BJ (cell line): ENCODE data around the gene TTC21A. TPM values are rescaled to one million over a fixed set of nuclear protein-coding genes. Genes with fewer than 3 reads are reported as not detected.

Experiments
- CTCF ChIA-PET: fragments of 350-600 bp; formaldehyde crosslinking; extraction: SDS; loops from one replicate; lab custom pipeline; 2021; ENCODE audit warnings: antibody characterized with exemption, inconsistent platforms; lab: Yijun Ruan, JAX
- POLR2A ChIA-PET: fragments of 300-600 bp; sonication (Branson Sonifier 250); formaldehyde crosslinking; extraction: SDS; loops from one replicate; lab custom pipeline; 2021; ENCODE audit warnings: antibody characterized with exemption; lab: Charles Lee
- DNase-seq: peaks from one replicate; pipeline ENCODE4 v3.0.0-alpha.2; 2011; ENCODE audit warnings: low read depth
- H3K27me3 ChIP-seq: 2 replicates; pipeline ENCODE4 v1.6.0; 2011; ENCODE audit warnings: low read length; ENCODE audit not compliant: control insufficient read depth, insufficient read depth
- H3K36me3 ChIP-seq: 2 replicates; pipeline ENCODE4 v1.5.1; 2011; ENCODE audit warnings: low read length; ENCODE audit not compliant: control insufficient read depth, insufficient read depth
- H3K4me3 ChIP-seq: 2 replicates; pipeline ENCODE4 v1.5.1; 2011; ENCODE audit warnings: low read depth, mild to moderate bottlenecking, control low read depth, low read length
- CTCF ChIP-seq: IDR thresholded peaks from 2 replicates; pipeline ENCODE4 v1.5.1; 2011; ENCODE audit warnings: low read depth, mild to moderate bottlenecking, control low read depth, inconsistent platforms, low read length, moderate library complexity; ENCODE audit not compliant: insufficient read depth
- polyA plus RNA-seq: library from polyadenylated mRNA; depleted of rRNA; stranded (reverse); fragments of >200 nt; gene quantifications from 2 replicates; pipeline ENCODE4 v1.2.3, GENCODE V29; 2011

Gene TTC21A
- polyA plus RNA-seq, 1 experiment, result 2.3 TPM

DNA sequence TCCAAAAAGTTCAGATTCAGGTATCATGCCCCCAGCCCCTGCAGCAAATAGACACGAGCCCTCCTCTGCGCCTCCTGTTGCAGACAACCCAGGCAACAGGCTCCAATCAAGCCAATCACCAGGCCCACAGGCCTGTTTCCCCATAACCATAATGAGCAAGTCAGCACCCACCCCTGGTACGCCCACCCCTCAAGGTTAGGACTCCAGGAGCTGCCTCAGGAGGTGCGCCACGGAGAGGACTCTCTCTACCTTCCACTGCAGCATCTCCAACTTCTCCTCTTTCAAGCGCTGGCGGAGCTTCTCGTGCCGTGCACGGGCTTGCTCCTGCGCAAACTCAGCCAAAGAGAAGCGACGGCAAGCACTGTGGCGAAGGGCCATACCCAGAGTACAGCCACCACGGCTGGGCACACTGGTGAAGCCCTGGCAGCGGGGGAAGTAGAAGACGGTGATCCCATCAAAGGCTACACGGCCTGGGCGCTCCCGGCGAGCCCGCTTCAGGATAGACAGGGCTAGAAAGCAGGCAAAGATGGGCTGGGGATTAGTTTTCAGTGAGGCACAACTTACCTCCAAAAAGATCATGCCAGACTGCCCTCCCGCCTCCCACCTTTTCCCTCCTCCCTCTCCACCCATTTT is 37.4 kb downstream of the TTC21A start:
- DNase-seq, result no peak
- TF ChIP-seq CTCF, result no peak
- Histone ChIP-seq H3K27me3 (no peaks in the 10 kb centered on the region), H3K36me3 (peaks cover 35% of the 10 kb centered on the region), H3K4me3 (no peak overlapping the region)
- ChIA-PET CTCF (interaction anchor here (3.7 to 7.1 kb wide), 2 partner anchors 16 to 143 kb away, joined by 14 to 66 read pairs; no protein-coding TSS in a partner anchor), POLR2A (no interaction called here)

GRCh38 chr3:39146083-39146501 is 38.6 kb downstream of the TTC21A start:
- ChIA-PET POLR2A (no interaction called here), CTCF (interaction anchor here (1.8 to 7.1 kb wide), 3 partner anchors 17 to 142 kb away, joined by 7 to 66 read pairs (median 14); no protein-coding TSS in a partner anchor)
- Histone ChIP-seq H3K4me3 (no peak overlapping the region), H3K36me3 (peaks cover 31% of the 10 kb centered on the region), H3K27me3 (no peaks in the 10 kb centered on the region)
- no peak for DNase-seq
- no peak for TF ChIP-seq CTCF

DNA sequence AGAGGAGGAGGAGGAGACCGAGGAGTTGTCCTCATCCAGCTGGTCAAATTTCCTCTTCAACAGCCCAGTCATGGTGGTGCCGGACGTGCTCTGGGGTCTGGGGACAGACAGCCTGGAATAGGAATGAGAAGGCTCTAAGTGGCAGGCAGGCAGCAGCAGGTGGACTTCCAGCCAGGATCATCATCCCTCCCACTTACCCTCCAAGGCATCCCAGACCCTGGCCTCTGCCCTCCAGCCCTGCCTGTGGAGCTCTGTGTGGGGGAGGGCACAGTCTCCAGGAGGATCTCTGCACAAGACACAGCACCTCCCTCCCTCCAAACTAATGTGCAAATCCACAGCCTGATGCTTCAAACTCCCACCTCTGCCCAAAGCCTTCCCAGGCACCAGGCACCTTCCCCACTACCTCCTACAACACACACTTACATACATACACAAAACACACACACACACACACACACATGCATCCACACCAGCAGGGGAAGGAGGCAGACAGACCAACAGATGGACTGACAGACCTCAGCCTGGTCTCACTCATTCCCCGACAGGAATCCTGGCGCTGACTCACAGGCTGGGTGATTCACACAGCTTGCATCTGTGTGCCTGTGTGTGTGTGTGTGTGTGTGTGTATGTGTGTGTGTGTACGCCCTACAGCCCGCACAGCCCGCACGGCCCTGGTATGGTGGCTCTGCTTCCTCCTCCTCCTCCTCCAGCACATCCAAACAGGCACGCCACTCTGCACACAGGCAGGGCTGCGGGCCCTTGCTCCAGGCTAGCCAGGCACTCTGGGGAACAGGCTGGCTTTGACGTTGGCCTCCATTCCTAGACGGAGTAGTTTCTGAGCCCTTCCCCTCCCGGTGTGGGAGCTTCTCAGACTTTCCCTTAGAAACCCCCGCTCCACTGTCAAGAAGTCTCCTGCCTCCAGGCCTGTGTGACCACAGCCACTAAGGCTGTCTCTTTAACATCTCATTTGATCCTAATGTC is 39.4 kb downstream of the TTC21A start:
- Histone ChIP-seq H3K27me3 (no peaks in the 10 kb centered on the region), H3K4me3 (no peak overlapping the region), H3K36me3 (peaks cover 28% of the 10 kb centered on the region)
- no peak for TF ChIP-seq CTCF
- ChIA-PET POLR2A (no interaction called here), CTCF (interaction anchor here (1.4 to 7.1 kb wide), 5 partner anchors 18 to 141 kb away, joined by 3 to 66 read pairs (median 7); no protein-coding TSS in a partner anchor)
- DNase-seq, result peak; percentile 77

GRCh38 chr3:39147711-39148434 is 40.4 kb downstream of the TTC21A start:
- H3K36me3 ChIP-seq, result peaks cover 23% of the 10 kb centered on the region
- ChIA-PET CTCF (interaction anchor here (1.4 to 7.1 kb wide), 4 partner anchors 19 to 140 kb away, joined by 3 to 66 read pairs (median 6); no protein-coding TSS in a partner anchor), POLR2A (no interaction called here)
- TF ChIP-seq CTCF, result no peak
- H3K4me3 ChIP-seq, result no peak overlapping the region
- no peaks in the 10 kb centered on the region for H3K27me3 ChIP-seq
- DNase-seq, result no peak
